ENCODE data around the gene SAMD10. TPM values are rescaled to one million over a fixed set of nuclear protein-coding genes. Genes with fewer than 3 reads are reported as not detected.
A peak's percentile ranks its signal among the peaks of the same experiment; 100 is the strongest.

SAMD10 gene
- total RNA-seq, 4 donors from 2014 or later, result 5.9 to 86.2 (median 19.4) TPM

DNA sequence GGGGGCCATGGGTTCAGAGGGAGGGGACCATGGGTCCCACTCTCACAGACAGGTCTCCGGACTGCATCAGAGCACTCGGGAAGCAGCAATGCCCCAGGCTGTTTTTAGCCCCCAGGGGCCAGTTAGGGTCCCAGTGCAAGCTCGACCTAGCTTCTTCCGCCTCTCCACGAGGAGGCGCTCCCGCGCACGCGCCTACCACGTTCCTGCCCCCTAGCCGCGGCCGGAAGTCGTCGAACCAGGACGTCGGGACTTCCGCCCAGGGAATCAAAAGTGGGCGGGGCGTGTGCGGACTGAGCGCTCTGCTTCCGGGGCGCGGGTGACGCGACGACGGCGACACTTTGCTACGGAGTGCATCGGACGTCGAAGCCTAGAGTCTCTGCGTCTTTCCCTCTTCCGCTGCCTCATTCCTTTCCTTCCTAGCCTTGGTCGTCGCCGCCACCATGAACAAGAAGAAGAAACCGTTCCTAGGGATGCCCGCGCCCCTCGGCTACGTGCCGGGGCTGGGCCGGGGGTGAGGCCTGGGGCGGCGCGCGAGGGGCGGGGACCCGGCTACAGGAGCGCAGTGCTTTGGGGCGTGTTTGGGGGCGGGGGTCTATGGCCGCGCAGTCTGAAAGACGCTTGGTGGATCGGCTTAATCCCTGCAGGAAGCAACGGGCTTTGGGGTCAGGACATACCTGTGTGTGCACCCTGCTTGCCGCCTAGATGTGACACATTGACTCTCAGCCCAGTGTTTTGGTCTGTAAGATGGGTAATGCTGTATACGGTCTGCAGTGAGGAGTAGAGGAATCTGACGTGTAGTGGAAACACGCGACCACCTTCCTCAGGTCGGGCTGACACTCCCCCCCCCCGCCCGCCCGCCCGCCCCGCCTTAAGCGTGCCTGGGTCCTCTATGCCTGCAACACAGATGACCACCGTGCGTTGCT is 1.6 kb upstream of the SAMD10 start, which contains the start of gene PRPF6:
Gene PRPF6, plus strand, starts transcription at position 327 of the 923 bp plus-strand sequence. Its CDS starts 114 bp downstream, at position 441.
- Histone ChIP-seq H3K9me3 (no peaks in the 10 kb centered on the region), H3K4me3 (peak within 1 kb of the TSS; percentile 77 to 94 (median 84)), H3K27ac (peak within 1 kb of the TSS; percentile 81 to 89 (median 88)), H3K36me3 (peaks cover 0 to 22% (median 10%) of the 10 kb centered on the region in 4 donors), H3K4me1 (peaks cover 25 to 36% (median 30%) of the 10 kb centered on the region in 4 donors), H3K27me3 (no peaks in the 10 kb centered on the region)
- 1 to 6% methylated on average over 7 to 71 of the region's 75 CpGs for WGBS, 2 donors (ENCODE audit: low coverage in 1 of 2)
- peak; percentile 97 for DNase-seq
- TF ChIP-seq EP300 (IDR thresholded peaks at IDR 0.05; ENCODE audit: low read depth) (no peak), POLR2A (IDR thresholded peaks at IDR 0.05) (peak; percentile 86), CTCF (IDR thresholded peaks at IDR 0.05) (peak; percentile 73 to 91 (median 82)), POLR2AphosphoS5 (IDR thresholded peaks at IDR 0.05) (peak; percentile 83 to 95 (median 94))
- in situ Hi-C loops (cut with MboI; ENCODE audit: low pct_ligation_motif_present in 1 of 4, low pct_unique_long_range_greater_than_20kb in 1 of 4, low sequenced_read_pairs in 3 of 4), result no loop called here
- intact Hi-C loops (cut with DNase I; ENCODE audit: low total_unique reads), result no loop called here

- DNase-seq, result no peak
- H3K36me3 ChIP-seq, result peaks cover 0 to 15% (median 7%) of the 10 kb centered on the region in 4 donors
- H3K4me3 ChIP-seq, result peak overlapping the region in 2 of 4 donors; percentile 83 to 85
- 67 to 85% methylated on average over 5 to 15 of the region's 15 CpGs for WGBS, 2 donors (ENCODE audit: low coverage in 1 of 2)
- peak overlapping the region; percentile 81 to 89 (median 88) for H3K27ac ChIP-seq
- peaks cover 25 to 36% (median 30%) of the 10 kb centered on the region in 4 donors for H3K4me1 ChIP-seq
- intact Hi-C loops (cut with DNase I; ENCODE audit: low total_unique reads), result no loop called here
- no peaks in the 10 kb centered on the region for H3K9me3 ChIP-seq
- in situ Hi-C loops (cut with MboI; ENCODE audit: low pct_ligation_motif_present in 1 of 4, low pct_unique_long_range_greater_than_20kb in 1 of 4, low sequenced_read_pairs in 3 of 4), result no loop called here
- H3K27me3 ChIP-seq, result no peaks in the 10 kb centered on the region
- TF ChIP-seq EP300 (IDR thresholded peaks at IDR 0.05; ENCODE audit: low read depth) (no peak), POLR2A (IDR thresholded peaks at IDR 0.05) (no peak), POLR2AphosphoS5 (IDR thresholded peaks at IDR 0.05) (no peak), CTCF (IDR thresholded peaks at IDR 0.05) (no peak)
Measured at GRCh38 chr20:63980317-63980805, 919 bp upstream of the SAMD10 start.

- no peaks in the 10 kb centered on the region for H3K9me3 ChIP-seq
- intact Hi-C loops (cut with DNase I; ENCODE audit: low total_unique reads) (loop anchor here (10.0 kb wide), 1 partner anchor 204 kb away; no protein-coding TSS in a partner anchor), in situ Hi-C loops (cut with MboI; ENCODE audit: low pct_ligation_motif_present in 1 of 4, low pct_unique_long_range_greater_than_20kb in 1 of 4, low sequenced_read_pairs in 3 of 4) (no loop called here)
- 0% methylated on average over 12 of the region's 47 CpGs; no CpG with 5 or more reads in 1 of the 2 donors for WGBS, 2 donors (ENCODE audit: low coverage in 1 of 2)
- H3K27me3 ChIP-seq, result no peaks in the 10 kb centered on the region
- peak overlapping the region; percentile 37 to 60 (median 55) for H3K4me3 ChIP-seq
- TF ChIP-seq CTCF (IDR thresholded peaks at IDR 0.05) (no peak), POLR2A (IDR thresholded peaks at IDR 0.05) (no peak)
- H3K4me1 ChIP-seq, result peaks cover 25 to 36% (median 30%) of the 10 kb centered on the region in 4 donors
- H3K36me3 ChIP-seq, result peaks cover 0 to 5% (median 2%) of the 10 kb centered on the region in 4 donors
- DNase-seq, result no peak
- H3K27ac ChIP-seq, result peak overlapping the region; percentile 81 to 89 (median 88)
Measured at GRCh38 chr20:63979229-63979556, 249 bp downstream of the SAMD10 start.

Measured in transverse colon (tissue), 4 donors.